H1 (cell line): ENCODE results near the gene DCUN1D2. TPM values are rescaled to one million over a fixed set of nuclear protein-coding genes. Genes with fewer than 3 reads are reported as not detected.

ENCODE experiments used
- CTCF ChIA-PET: fragments of 300-600 bp; sonication (Branson Sonifier 250); formaldehyde crosslinking; loops from one replicate; lab custom pipeline; 2021; ENCODE audit not compliant: partially characterized antibody; lab: Charles Lee
- POLR2A ChIA-PET: fragments of 300-600 bp; sonication (Branson Sonifier 250); formaldehyde crosslinking; loops from one replicate; lab custom pipeline; 2021; ENCODE audit warnings: inconsistent platforms; ENCODE audit not compliant: partially characterized antibody; lab: Charles Lee
- DNase-seq, 2 experiments: peaks; one replicate each; pipeline versions ENCODE4 v3.0.0 to v3.0.0-alpha.2; 2010 to 2022; ENCODE audit warnings: low spot score in 2 of 2, low read depth in 1 of 2, mixed read lengths in 1 of 2
- FAIRE-seq: peaks from 2 replicates; lab custom pipeline; 2011; peaks lifted over from hg19 to GRCh38; lab: Jason Lieb, UNC
- H2AFZ ChIP-seq: 2 replicates; pipeline ENCODE4 v1.8.1; 2012; ENCODE audit warnings: low read length, inconsistent platforms
- H2AK5ac ChIP-seq: 2 replicates; pipeline ENCODE4 v1.6.1; 2013; ENCODE audit warnings: low read depth, low read length
- H2BK120ac ChIP-seq: replicated peaks from 2 replicates; pipeline ENCODE3; 2013; ENCODE audit warnings: low read depth, low read length, inconsistent platforms
- H2BK12ac ChIP-seq: 2 replicates; pipeline ENCODE4 v1.6.1; 2013; ENCODE audit warnings: low read depth, low read length
- H2BK15ac ChIP-seq: 2 replicates; pipeline ENCODE4 v1.6.1; 2013; ENCODE audit warnings: low read length
- H2BK20ac ChIP-seq: 2 replicates; pipeline ENCODE4 v1.6.1; 2013; ENCODE audit warnings: low read length
- H2BK5ac ChIP-seq: 2 replicates; pipeline ENCODE4 v1.6.1; 2013; ENCODE audit warnings: low read depth, low read length
- H3K14ac ChIP-seq: 2 replicates; pipeline ENCODE4 v1.6.1; 2013; ENCODE audit warnings: inconsistent platforms; ENCODE audit not compliant: insufficient read length
- H3K18ac ChIP-seq: 2 replicates; pipeline ENCODE4 v1.6.1; 2013; ENCODE audit warnings: low read length; ENCODE audit errors: extremely low read depth
- H3K23ac ChIP-seq: 2 replicates; pipeline ENCODE4 v1.6.1; 2013; ENCODE audit warnings: inconsistent platforms; ENCODE audit not compliant: insufficient read length
- H3K23me2 ChIP-seq: 2 replicates; pipeline ENCODE4 v1.6.1; 2013; ENCODE audit warnings: low read depth, low read length
- H3K27ac ChIP-seq: 2 replicates; pipeline ENCODE4 v1.6.1; 2011; ENCODE audit warnings: low read depth, low read length, inconsistent platforms
- H3K27me3 ChIP-seq, 4 experiments: replicated peaks in 1 of 4; 1 replicate in 1 of 4; 2 replicates in 3 of 4; pipeline versions ENCODE4 v1.6.1 to v1.8.1; 2011 to 2013; ENCODE audit warnings: low read length in 3 of 4, mild to moderate bottlenecking in 3 of 4, inconsistent platforms in 2 of 4, mixed read lengths in 2 of 4, moderate library complexity in 1 of 4; ENCODE audit not compliant: control insufficient read depth in 3 of 4, insufficient read depth in 3 of 4; ENCODE audit errors: extremely low read depth in 1 of 4
- H3K36me3 ChIP-seq, 4 experiments: 2 replicates each; pipeline versions ENCODE4 v1.6.1 to v1.8.1; 2011 to 2013; ENCODE audit warnings: mild to moderate bottlenecking in 4 of 4, low read length in 3 of 4, moderate library complexity in 2 of 4, control low read depth in 1 of 4, inconsistent platforms in 1 of 4; ENCODE audit not compliant: insufficient read depth in 4 of 4, control insufficient read depth in 2 of 4
- H3K4ac ChIP-seq: replicated peaks from 2 replicates; pipeline ENCODE3; 2013; ENCODE audit warnings: low read length, low read depth, mixed read lengths, inconsistent platforms; ENCODE audit not compliant: insufficient read length
- H3K4me1 ChIP-seq, 4 experiments: replicated peaks in 1 of 4; 1 replicate in 1 of 4; 2 replicates in 3 of 4; pipeline versions ENCODE4 v1.6.1 to v1.8.1; 2011 to 2013; ENCODE audit warnings: low read length in 3 of 4, inconsistent platforms in 2 of 4, mixed read lengths in 1 of 4; ENCODE audit not compliant: insufficient read depth in 4 of 4, control insufficient read depth in 3 of 4
- H3K4me2 ChIP-seq, 2 experiments: 2 replicates each; pipeline versions ENCODE4 v1.6.1 to v1.8.1; 2011 to 2013; ENCODE audit warnings: low read depth in 2 of 2, low read length in 2 of 2, control low read depth in 1 of 2, inconsistent platforms in 1 of 2, mild to moderate bottlenecking in 1 of 2; ENCODE audit not compliant: insufficient read depth in 1 of 2
- H3K4me3 ChIP-seq, 4 experiments: fragments of 200-600, 300-600 bp in 1 of 4; sonication (generic), shearing (Covaris generic), sonication (Bioruptor Twin) in 1 of 4; 2 replicates each; pipeline versions ENCODE4 v1.5.1 to v1.8.1; 2011 to 2016; ENCODE audit warnings: low read length in 4 of 4, low read depth in 3 of 4, control low read depth in 2 of 4, inconsistent platforms in 2 of 4, mild to moderate bottlenecking in 2 of 4, mixed read lengths in 1 of 4, moderate library complexity in 1 of 4; ENCODE audit not compliant: insufficient read depth in 2 of 4; ENCODE audit errors: extremely low read depth in 1 of 4
- H3K56ac ChIP-seq: replicated peaks from 2 replicates; pipeline ENCODE3; 2013; ENCODE audit warnings: low read depth, mild to moderate bottlenecking, mixed read lengths, low read length, inconsistent platforms; ENCODE audit not compliant: insufficient read length
- H3K79me1 ChIP-seq: 2 replicates; pipeline ENCODE4 v1.6.1; 2013; ENCODE audit warnings: low read depth, low read length, control low read depth
- H3K79me2 ChIP-seq, 2 experiments: 2 replicates each; pipeline versions ENCODE4 v1.6.1 to v1.8.1; 2012 to 2013; ENCODE audit warnings: low read length in 2 of 2, mild to moderate bottlenecking in 2 of 2, inconsistent platforms in 1 of 2; ENCODE audit not compliant: insufficient read depth in 2 of 2, control insufficient read depth in 1 of 2
- H3K9ac ChIP-seq, 4 experiments: replicated peaks in 1 of 4; 1 replicate in 1 of 4; 2 replicates in 3 of 4; pipeline versions ENCODE4 v1.6.1 to v1.8.1; 2011 to 2013; ENCODE audit warnings: low read depth in 3 of 4, low read length in 3 of 4, control low read depth in 2 of 4, mild to moderate bottlenecking in 2 of 4, moderate library complexity in 2 of 4, inconsistent platforms in 1 of 4; ENCODE audit errors: extremely low read depth in 1 of 4
- H3K9me3 ChIP-seq, 2 experiments: 2 replicates each; pipeline versions ENCODE4 v1.6.1 to v1.8.1; 2012 to 2013; ENCODE audit warnings: mild to moderate bottlenecking in 2 of 2, moderate library complexity in 2 of 2, control low read depth in 1 of 2, inconsistent platforms in 1 of 2, low read depth in 1 of 2, low read length in 1 of 2, mixed read lengths in 1 of 2; ENCODE audit not compliant: insufficient read depth in 2 of 2
- H4K20me1 ChIP-seq, 2 experiments: replicated peaks in 1 of 2; 2 replicates each; pipeline versions ENCODE3 to v1.8.1; 2011 to 2013; ENCODE audit warnings: inconsistent platforms in 2 of 2, low read length in 2 of 2, mild to moderate bottlenecking in 1 of 2; ENCODE audit not compliant: insufficient read depth in 2 of 2, control insufficient read depth in 1 of 2
- H4K5ac ChIP-seq: 2 replicates; pipeline ENCODE4 v1.6.1; 2013; ENCODE audit warnings: low read length, low read depth, mixed read lengths, inconsistent platforms; ENCODE audit not compliant: insufficient read length
- H4K8ac ChIP-seq: 2 replicates; pipeline ENCODE4 v1.8.0; 2013; ENCODE audit warnings: mild to moderate bottlenecking, moderate library complexity, low read length, inconsistent platforms; ENCODE audit not compliant: insufficient read depth; ENCODE audit errors: extremely low read depth
- H4K91ac ChIP-seq: replicated peaks from 2 replicates; pipeline ENCODE3; 2013; ENCODE audit warnings: low read length, mixed read lengths, inconsistent platforms; ENCODE audit not compliant: insufficient read length
- RAD21 ChIP-seq, 2 experiments: IDR thresholded peaks in 1 of 2; conservative IDR thresholded peaks in 1 of 2; 2 replicates each; pipeline ENCODE4 v1.6.1; 2011; ENCODE audit warnings: low read depth in 2 of 2, low read length in 2 of 2, improper control_type of control experiment in 1 of 2, inconsistent platforms in 1 of 2, mild to moderate bottlenecking in 1 of 2, moderate library complexity in 1 of 2
- SIX5 ChIP-seq: IDR thresholded peaks from 2 replicates; pipeline ENCODE4 v1.6.1; 2011; ENCODE audit warnings: mild to moderate bottlenecking, low read depth, low read length
- TAF7 ChIP-seq: optimal IDR thresholded peaks from 2 replicates; pipeline ENCODE3; 2011; ENCODE audit warnings: low read depth, mild to moderate bottlenecking, inconsistent platforms, low read length, moderate library complexity, borderline replicate concordance
- TBP ChIP-seq: IDR thresholded peaks from 2 replicates; pipeline ENCODE4 v1.6.1; 2011; ENCODE audit warnings: low read depth, low read length, improper control_type of control experiment
- TEAD4 ChIP-seq: IDR thresholded peaks from 2 replicates; pipeline ENCODE4 v1.6.1; 2012; ENCODE audit warnings: low read depth, low read length, inconsistent platforms, mixed read lengths
- WGBS, 2 experiments: shearing (Covaris generic) in 1 of 2; methylation state at CpG; one replicate each; pipeline versions ENCODE4 v1.1.6 to v1.1.7; 2013 to 2015; ENCODE audit warnings: low lambda C conversion rate in 2 of 2, mixed read lengths in 2 of 2, inconsistent platforms in 1 of 2, low coverage in 1 of 2, missing lambda C conversion rate in 1 of 2; ENCODE audit not compliant: insufficient replicate concordance in 2 of 2, insufficient coverage in 1 of 2, insufficient read length in 1 of 2; ENCODE audit errors: extremely low coverage in 1 of 2, missing lambda C conversion rate in 1 of 2; 5-methylcytosine and 5-hydroxymethylcytosine counted together
- polyA plus RNA-seq, 7 experiments: library from polyadenylated mRNA; depleted of rRNA in 3 of 7; stranded (reverse) in 5 of 7; unstranded in 2 of 7; fragments of >200 nt in 5 of 7; fragments of 200-250 nt in 2 of 7; gene quantifications; 1 replicate in 5 of 7; 2 replicates in 1 of 7; 4 replicates in 1 of 7; pipeline versions ENCODE4 v1.2.1 to v1.2.3, GENCODE V29; 2011 to 2013; ENCODE audit warnings: missing spikeins in 2 of 7, mixed read lengths in 2 of 7
- total RNA-seq: library from RNA; stranded (reverse); fragmentation: NEBNext Ultra II Directional; extraction: Animal tissue kit (Norgen Biotek cat#: 25700); gene quantifications from 2 replicates; pipeline ENCODE4 v1.2.1, GENCODE V29; 2021

The DCUN1D2 gene
- total and polyA plus RNA-seq, 2 of the 8 experiments (the other 6 are each of a cell fraction or from before 2014, with no cell fraction given) = 19.5 to 35.3 TPM

DNA sequence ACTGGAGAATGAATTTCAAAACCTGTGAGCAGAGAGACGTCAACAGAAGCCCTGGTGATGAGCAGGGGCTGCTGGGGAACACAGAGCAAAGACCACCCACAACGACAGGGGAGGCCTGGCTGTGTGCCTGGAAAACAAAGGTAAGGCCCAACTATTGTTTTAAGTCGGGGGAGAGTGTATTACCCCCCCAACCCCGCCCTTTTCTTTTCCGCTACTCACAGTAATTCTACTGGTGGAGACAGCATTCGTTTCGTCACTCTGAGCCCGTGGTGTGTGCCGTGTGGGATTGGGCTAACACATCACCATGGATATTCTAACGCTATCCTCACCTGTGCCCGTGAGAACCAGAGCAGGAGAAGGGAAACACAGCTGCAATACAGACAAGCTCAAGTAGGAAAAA is 18.7 kb downstream of the DCUN1D2 start:
- Histone ChIP-seq H3K27ac (no peak overlapping the region), H3K36me3 (peaks cover 2 to 46% (median 20%) of the 10 kb centered on the region in 4 experiments; a peak in 6 of 8 replicates)

More for the DNA sequence above, 18.7 kb downstream of the DCUN1D2 start:
- TF ChIP-seq RAD21 (IDR thresholded peaks at IDR 0.05 in 1 of 2, conservative IDR thresholded peaks at IDR 0.05 in 1 of 2; ENCODE audit: low read depth in 2 of 2, low read length in 2 of 2) = no peak
- TF ChIP-seq TEAD4 = no peak
- no peak for TF ChIP-seq SIX5
- TF ChIP-seq TBP = no peak
- no peak for TF ChIP-seq TAF7
- H3K27me3 ChIP-seq = no peaks in the 10 kb centered on the region
- no peak overlapping the region for H2BK5ac ChIP-seq
- H3K56ac ChIP-seq = no peak overlapping the region
- H2BK20ac ChIP-seq = no peak overlapping the region
- no peaks in the 10 kb centered on the region for H3K9me3 ChIP-seq
- FAIRE-seq (no peak), DNase-seq (no peak)
- no peak overlapping the region for H4K5ac ChIP-seq
- H4K20me1 ChIP-seq = peaks cover 7 to 18% of the 10 kb centered on the region in 2 experiments
- no peak overlapping the region for H3K4ac ChIP-seq
- ChIA-PET POLR2A (interaction anchor here (1.4 kb wide), 1 partner anchor 16 kb away, joined by 4 read pairs; no protein-coding TSS in a partner anchor), CTCF (no interaction called here)
- H3K23me2 ChIP-seq = no peaks in the 10 kb centered on the region
- H2BK120ac ChIP-seq = no peak overlapping the region
- H2BK12ac ChIP-seq = no peak overlapping the region
- H3K18ac ChIP-seq = no peak overlapping the region
- H2AFZ ChIP-seq = no peak overlapping the region
- 91% methylated on average over 11 of the region's 11 CpGs; no CpG with 5 or more reads in 1 of the 2 experiments for WGBS, 2 experiments
- H3K4me3 ChIP-seq = no peak overlapping the region
- no peak overlapping the region for H4K91ac ChIP-seq
- no peak overlapping the region for H3K23ac ChIP-seq
- no peak overlapping the region for H3K14ac ChIP-seq
- no peak overlapping the region for H3K9ac ChIP-seq
- H2AK5ac ChIP-seq = no peak overlapping the region
- no peak overlapping the region for H4K8ac ChIP-seq
- peaks cover 0 to 21% of the 10 kb centered on the region in 2 experiments; a peak in 2 of 4 replicates for H3K79me2 ChIP-seq
- H2BK15ac ChIP-seq = no peak overlapping the region
- peaks cover 0 to 15% (median 5%) of the 10 kb centered on the region in 4 experiments; a peak in 6 of 7 replicates for H3K4me1 ChIP-seq
- peaks cover 3% of the 10 kb centered on the region for H3K79me1 ChIP-seq
- H3K4me2 ChIP-seq = no peak overlapping the region
